HepG2 (cell line): Measurements from ENCODE around the gene ARFGAP3. TPM values are rescaled to one million over a fixed set of nuclear protein-coding genes. Genes with fewer than 3 reads are reported as not detected.

Experiments used
- GMEB2 ChIP-seq: IDR thresholded peaks from 2 replicates; pipeline ENCODE4 v1.6.1; 2016; ENCODE audit warnings: missing biosample characterization, missing genetic modification reagents, low read depth
- HDAC1 ChIP-seq: sonication (generic); formaldehyde crosslinking; IDR thresholded peaks from 2 replicates; pipeline ENCODE4 v1.5.1; 2020; ENCODE audit warnings: mild to moderate bottlenecking, missing genetic modification reagents
- HDAC2 ChIP-seq: sonication (generic); formaldehyde crosslinking; IDR thresholded peaks from 2 replicates; pipeline ENCODE4 v1.4.0; 2020; ENCODE audit warnings: missing genetic modification reagents
- IKZF5 ChIP-seq: IDR thresholded peaks from 2 replicates; pipeline ENCODE4 v1.6.1; 2018; ENCODE audit warnings: missing genetic modification reagents, mild to moderate bottlenecking, missing compliant biosample characterization
- KDM1A ChIP-seq: IDR thresholded peaks from 2 replicates; pipeline ENCODE4 v1.6.1; 2016; ENCODE audit warnings: missing compliant biosample characterization
- MAX ChIP-seq: IDR thresholded peaks from 2 replicates; pipeline ENCODE4 v1.6.1; 2012; ENCODE audit warnings: inconsistent platforms
- MED1 ChIP-seq: sonication (generic); formaldehyde crosslinking; IDR thresholded peaks from 2 replicates; pipeline ENCODE4 v1.4.0; 2020; ENCODE audit warnings: missing genetic modification reagents
- MXI1 ChIP-seq: IDR thresholded peaks from 3 replicates; pipeline ENCODE4 v1.6.1; 2012; ENCODE audit warnings: low read depth, low read length, inconsistent platforms, borderline replicate concordance
- NONO ChIP-seq, 2 experiments: fragments of 450-650 bp in 1 of 2; sonication (generic) in 1 of 2; formaldehyde crosslinking in 1 of 2; IDR thresholded peaks in 1 of 2; conservative IDR thresholded peaks in 1 of 2; 2 replicates each; pipeline versions ENCODE4 v1.6.1 to v1.8.0; 2017 to 2022; ENCODE audit warnings: mild to moderate bottlenecking in 1 of 2, missing genetic modification reagents in 1 of 2, moderate library complexity in 1 of 2
- PHF21A ChIP-seq: sonication (generic); formaldehyde crosslinking; IDR thresholded peaks from 2 replicates; pipeline ENCODE4 v1.5.0; 2020; ENCODE audit warnings: mild to moderate bottlenecking, missing genetic modification reagents
- STAG1 ChIP-seq: sonication (generic); formaldehyde crosslinking; IDR thresholded peaks from 2 replicates; pipeline ENCODE4 v1.4.0; 2020; ENCODE audit warnings: missing genetic modification reagents
- THRA ChIP-seq: sonication (generic); formaldehyde crosslinking; IDR thresholded peaks from 2 replicates; pipeline ENCODE4 v1.4.0; 2020; ENCODE audit warnings: missing genetic modification reagents, borderline replicate concordance
- XRCC5 ChIP-seq: fragments of 200-400 bp; formaldehyde crosslinking; optimal IDR thresholded peaks from 2 replicates; pipeline ENCODE3; 2017; ENCODE audit warnings: mild to moderate bottlenecking, low read length
- ZFP62 ChIP-seq: sonication (generic); formaldehyde crosslinking; IDR thresholded peaks from 2 replicates; pipeline ENCODE4 v1.4.0; 2020; ENCODE audit warnings: missing genetic modification reagents
- ZFP91 ChIP-seq: sonication (generic); formaldehyde crosslinking; IDR thresholded peaks from 2 replicates; pipeline ENCODE4 v1.9.0; 2022; ENCODE audit warnings: missing genetic modification reagents, mild to moderate bottlenecking, borderline replicate concordance
- ZMYM3 ChIP-seq: sonication (generic); formaldehyde crosslinking; IDR thresholded peaks from 2 replicates; pipeline ENCODE4 v1.5.1; 2020; ENCODE audit warnings: mild to moderate bottlenecking, missing genetic modification reagents
- ZNF225 ChIP-seq: sonication (generic); formaldehyde crosslinking; IDR thresholded peaks from 2 replicates; pipeline ENCODE4 v1.4.0; 2020; ENCODE audit warnings: mild to moderate bottlenecking, missing genetic modification reagents
- ZNF24 ChIP-seq: fragments of 450-650 bp; IDR thresholded peaks from 2 replicates; pipeline ENCODE4 v1.6.1; 2017; ENCODE audit warnings: antibody characterized with exemption, mild to moderate bottlenecking
- ZNF460 ChIP-seq: sonication (generic); formaldehyde crosslinking; IDR thresholded peaks from 2 replicates; pipeline ENCODE4 v1.5.1; 2020; ENCODE audit warnings: missing genetic modification reagents, mild to moderate bottlenecking, borderline replicate concordance
- ZNF589 ChIP-seq: sonication (generic); formaldehyde crosslinking; conservative IDR thresholded peaks from 2 replicates; pipeline ENCODE4 v1.8.0; 2022; ENCODE audit warnings: mild to moderate bottlenecking, moderate library complexity, missing genetic modification reagents
- ZNF841 ChIP-seq: sonication (generic); formaldehyde crosslinking; IDR thresholded peaks from 2 replicates; pipeline ENCODE4 v1.8.1; 2023; ENCODE audit warnings: missing genetic modification reagents, borderline replicate concordance
- ZSCAN5A ChIP-seq: sonication (generic); formaldehyde crosslinking; IDR thresholded peaks from 2 replicates; pipeline ENCODE4 v1.8.0; 2022; ENCODE audit warnings: mild to moderate bottlenecking, missing genetic modification reagents, borderline replicate concordance
- polyA plus RNA-seq, 8 experiments: library from polyadenylated mRNA; depleted of rRNA in 3 of 8; stranded (reverse) in 7 of 8; unstranded in 1 of 8; fragments of >200 nt; fragmentation: Illumina TruSeq in 4 of 8; extraction: Trizol in 4 of 8; gene quantifications; 2 replicates each; pipeline versions ENCODE4 v1.2.1 to v1.2.3, GENCODE V29; 2011 to 2016; ENCODE audit warnings: low read depth in 4 of 8, missing spikeins in 1 of 8, mixed read lengths in 1 of 8; ENCODE audit not compliant: insufficient read depth in 1 of 8
- total RNA-seq, 5 experiments: library from RNA; depleted of rRNA; stranded (reverse); fragments of >200 nt; fragmentation: Illumina TruSeq; extraction: Trizol; gene quantifications; 2 replicates each; pipeline ENCODE4 v1.2.3, GENCODE V29; 2016; ENCODE audit warnings: low read depth in 1 of 5

The ARFGAP3 gene
- total and polyA plus RNA-seq, 2 of the 13 experiments (the other 11 are each of a cell fraction or from before 2014, with no cell fraction given): 41.7 to 61.6 TPM

GRCh38 chr22:42754658-42755057 is 102.4 kb downstream of the ARFGAP3 start (continued):
- peak; percentile 41; the same call in 1 of the 2 replicates for TF ChIP-seq THRA
- TF ChIP-seq NONO (IDR thresholded peaks at IDR 0.05): no peak
- peak; percentile 44; the same call in 1 of the 2 replicates for TF ChIP-seq NONO (CRISPR knock-in tag; conservative IDR thresholded peaks at IDR 0.05)
- TF ChIP-seq ZNF225 (CRISPR knock-in tag): no peak
- TF ChIP-seq ZNF24: no peak
- peak; percentile 76 for TF ChIP-seq HDAC2 (CRISPR knock-in tag)
- TF ChIP-seq MAX: peak; percentile 72
- 0 out of 2 replicates have a peak, but pooled peaks have one; percentile 16 for TF ChIP-seq STAG1 (CRISPR knock-in tag)
- TF ChIP-seq ZFP62 (CRISPR knock-in tag): no peak
- no peak for TF ChIP-seq GMEB2 (CRISPR knock-in tag)
- TF ChIP-seq XRCC5: peak; percentile 75
- TF ChIP-seq ZFP91 (CRISPR knock-in tag): peak; percentile 48; the same call in 1 of the 2 replicates
- TF ChIP-seq ZNF460: no peak
- TF ChIP-seq KDM1A (CRISPR knock-in tag): 0 out of 2 replicates have a peak, but pooled peaks have one; percentile 17
- TF ChIP-seq ZNF841 (CRISPR knock-in tag): no peak
- TF ChIP-seq ZSCAN5A (CRISPR knock-in tag): no peak
- peak; percentile 43; the same call in 1 of the 3 replicates for TF ChIP-seq MXI1
- peak; percentile 51; the same call in 1 of the 2 replicates for TF ChIP-seq ZMYM3
- TF ChIP-seq MED1 (CRISPR knock-in tag): peak; percentile 80
- no peak for TF ChIP-seq ZNF589
- peak; percentile 58; the same call in 1 of the 2 replicates for TF ChIP-seq HDAC1 (CRISPR knock-in tag)
- TF ChIP-seq IKZF5 (CRISPR knock-in tag): peak; percentile 57; the same call in 1 of the 2 replicates
- peak; percentile 82 for TF ChIP-seq PHF21A
